ENCODE results near the gene CAPN11.

DNA sequence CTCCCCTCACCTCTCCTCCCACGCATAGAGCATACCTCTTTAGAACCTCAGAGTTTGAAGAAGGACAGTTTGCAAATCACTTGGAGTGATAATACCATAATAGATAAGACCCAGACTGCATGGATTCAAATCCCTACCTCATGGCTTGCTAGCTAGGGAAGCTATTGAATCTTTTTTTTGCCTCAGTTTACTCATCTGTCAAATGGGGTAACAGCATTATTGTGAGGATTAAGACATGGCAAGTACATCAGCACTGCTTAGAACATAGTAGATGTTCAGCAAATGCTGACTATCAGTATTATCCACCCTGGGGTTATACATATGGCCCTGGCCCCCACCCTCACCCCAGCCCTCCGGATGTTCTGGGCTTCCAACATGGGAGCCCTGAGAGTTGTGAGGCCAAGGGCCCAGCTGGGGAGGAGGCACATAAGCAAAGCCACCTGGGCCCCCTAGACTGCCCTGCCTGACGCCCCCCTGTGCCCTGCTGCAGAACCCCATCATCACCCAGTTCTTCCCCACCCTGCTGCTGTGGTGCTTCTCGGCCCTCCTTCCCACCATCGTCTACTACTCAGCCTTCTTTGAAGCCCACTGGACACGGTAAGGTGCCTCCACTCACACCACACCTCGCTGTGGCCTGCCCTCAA lies 9.1 kb upstream of the CAPN11 start:
- TF ChIP-seq ZNF558 (tag by site-specific recombination; IDR thresholded peaks at IDR 0.05) (no peak), ZNF362 (tag by site-specific recombination; IDR thresholded peaks at IDR 0.05) (no peak), ZNF324 (tag by site-specific recombination; IDR thresholded peaks at IDR 0.05) (no peak), BCL6B (tag by site-specific recombination; IDR thresholded peaks at IDR 0.05) (no peak), ZSCAN5A (tag by site-specific recombination; IDR thresholded peaks at IDR 0.05) (no peak), TRIM28 (IDR thresholded peaks at IDR 0.05; ENCODE audit: borderline replicate concordance, low read length) (no peak), ZNF202 (tag by site-specific recombination; IDR thresholded peaks at IDR 0.05; ENCODE audit: borderline replicate concordance) (no peak), ZNF785 (tag by site-specific recombination; IDR thresholded peaks at IDR 0.05) (no peak), TCF7L2 (IDR thresholded peaks at IDR 0.05; ENCODE audit: borderline replicate concordance, low read depth, low read length) (no peak), ZBTB20 (tag by site-specific recombination; IDR thresholded peaks at IDR 0.05) (no peak)
- TF ChIP-seq, protein P1, sequence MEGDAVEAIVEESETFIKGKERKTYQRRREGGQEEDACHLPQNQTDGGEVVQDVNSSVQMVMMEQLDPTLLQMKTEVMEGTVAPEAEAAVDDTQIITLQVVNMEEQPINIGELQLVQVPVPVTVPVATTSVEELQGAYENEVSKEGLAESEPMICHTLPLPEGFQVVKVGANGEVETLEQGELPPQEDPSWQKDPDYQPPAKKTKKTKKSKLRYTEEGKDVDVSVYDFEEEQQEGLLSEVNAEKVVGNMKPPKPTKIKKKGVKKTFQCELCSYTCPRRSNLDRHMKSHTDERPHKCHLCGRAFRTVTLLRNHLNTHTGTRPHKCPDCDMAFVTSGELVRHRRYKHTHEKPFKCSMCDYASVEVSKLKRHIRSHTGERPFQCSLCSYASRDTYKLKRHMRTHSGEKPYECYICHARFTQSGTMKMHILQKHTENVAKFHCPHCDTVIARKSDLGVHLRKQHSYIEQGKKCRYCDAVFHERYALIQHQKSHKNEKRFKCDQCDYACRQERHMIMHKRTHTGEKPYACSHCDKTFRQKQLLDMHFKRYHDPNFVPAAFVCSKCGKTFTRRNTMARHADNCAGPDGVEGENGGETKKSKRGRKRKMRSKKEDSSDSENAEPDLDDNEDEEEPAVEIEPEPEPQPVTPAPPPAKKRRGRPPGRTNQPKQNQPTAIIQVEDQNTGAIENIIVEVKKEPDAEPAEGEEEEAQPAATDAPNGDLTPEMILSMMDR (tag by site-specific recombination; IDR thresholded peaks at IDR 0.05): no peak
- TF ChIP-seq, protein P2, sequence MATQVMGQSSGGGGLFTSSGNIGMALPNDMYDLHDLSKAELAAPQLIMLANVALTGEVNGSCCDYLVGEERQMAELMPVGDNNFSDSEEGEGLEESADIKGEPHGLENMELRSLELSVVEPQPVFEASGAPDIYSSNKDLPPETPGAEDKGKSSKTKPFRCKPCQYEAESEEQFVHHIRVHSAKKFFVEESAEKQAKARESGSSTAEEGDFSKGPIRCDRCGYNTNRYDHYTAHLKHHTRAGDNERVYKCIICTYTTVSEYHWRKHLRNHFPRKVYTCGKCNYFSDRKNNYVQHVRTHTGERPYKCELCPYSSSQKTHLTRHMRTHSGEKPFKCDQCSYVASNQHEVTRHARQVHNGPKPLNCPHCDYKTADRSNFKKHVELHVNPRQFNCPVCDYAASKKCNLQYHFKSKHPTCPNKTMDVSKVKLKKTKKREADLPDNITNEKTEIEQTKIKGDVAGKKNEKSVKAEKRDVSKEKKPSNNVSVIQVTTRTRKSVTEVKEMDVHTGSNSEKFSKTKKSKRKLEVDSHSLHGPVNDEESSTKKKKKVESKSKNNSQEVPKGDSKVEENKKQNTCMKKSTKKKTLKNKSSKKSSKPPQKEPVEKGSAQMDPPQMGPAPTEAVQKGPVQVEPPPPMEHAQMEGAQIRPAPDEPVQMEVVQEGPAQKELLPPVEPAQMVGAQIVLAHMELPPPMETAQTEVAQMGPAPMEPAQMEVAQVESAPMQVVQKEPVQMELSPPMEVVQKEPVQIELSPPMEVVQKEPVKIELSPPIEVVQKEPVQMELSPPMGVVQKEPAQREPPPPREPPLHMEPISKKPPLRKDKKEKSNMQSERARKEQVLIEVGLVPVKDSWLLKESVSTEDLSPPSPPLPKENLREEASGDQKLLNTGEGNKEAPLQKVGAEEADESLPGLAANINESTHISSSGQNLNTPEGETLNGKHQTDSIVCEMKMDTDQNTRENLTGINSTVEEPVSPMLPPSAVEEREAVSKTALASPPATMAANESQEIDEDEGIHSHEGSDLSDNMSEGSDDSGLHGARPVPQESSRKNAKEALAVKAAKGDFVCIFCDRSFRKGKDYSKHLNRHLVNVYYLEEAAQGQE (tag by site-specific recombination; IDR thresholded peaks at IDR 0.05): no peak
- TF ChIP-seq, protein P3, sequence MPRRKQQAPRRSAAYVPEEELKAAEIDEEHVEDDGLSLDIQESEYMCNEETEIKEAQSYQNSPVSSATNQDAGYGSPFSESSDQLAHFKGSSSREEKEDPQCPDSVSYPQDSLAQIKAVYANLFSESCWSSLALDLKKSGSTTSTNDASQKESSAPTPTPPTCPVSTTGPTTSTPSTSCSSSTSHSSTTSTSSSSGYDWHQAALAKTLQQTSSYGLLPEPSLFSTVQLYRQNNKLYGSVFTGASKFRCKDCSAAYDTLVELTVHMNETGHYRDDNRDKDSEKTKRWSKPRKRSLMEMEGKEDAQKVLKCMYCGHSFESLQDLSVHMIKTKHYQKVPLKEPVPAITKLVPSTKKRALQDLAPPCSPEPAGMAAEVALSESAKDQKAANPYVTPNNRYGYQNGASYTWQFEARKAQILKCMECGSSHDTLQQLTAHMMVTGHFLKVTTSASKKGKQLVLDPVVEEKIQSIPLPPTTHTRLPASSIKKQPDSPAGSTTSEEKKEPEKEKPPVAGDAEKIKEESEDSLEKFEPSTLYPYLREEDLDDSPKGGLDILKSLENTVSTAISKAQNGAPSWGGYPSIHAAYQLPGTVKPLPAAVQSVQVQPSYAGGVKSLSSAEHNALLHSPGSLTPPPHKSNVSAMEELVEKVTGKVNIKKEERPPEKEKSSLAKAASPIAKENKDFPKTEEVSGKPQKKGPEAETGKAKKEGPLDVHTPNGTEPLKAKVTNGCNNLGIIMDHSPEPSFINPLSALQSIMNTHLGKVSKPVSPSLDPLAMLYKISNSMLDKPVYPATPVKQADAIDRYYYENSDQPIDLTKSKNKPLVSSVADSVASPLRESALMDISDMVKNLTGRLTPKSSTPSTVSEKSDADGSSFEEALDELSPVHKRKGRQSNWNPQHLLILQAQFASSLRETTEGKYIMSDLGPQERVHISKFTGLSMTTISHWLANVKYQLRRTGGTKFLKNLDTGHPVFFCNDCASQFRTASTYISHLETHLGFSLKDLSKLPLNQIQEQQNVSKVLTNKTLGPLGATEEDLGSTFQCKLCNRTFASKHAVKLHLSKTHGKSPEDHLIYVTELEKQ (tag by site-specific recombination; IDR thresholded peaks at IDR 0.05; ENCODE audit: borderline replicate concordance): no peak
- TF ChIP-seq, protein P4, sequence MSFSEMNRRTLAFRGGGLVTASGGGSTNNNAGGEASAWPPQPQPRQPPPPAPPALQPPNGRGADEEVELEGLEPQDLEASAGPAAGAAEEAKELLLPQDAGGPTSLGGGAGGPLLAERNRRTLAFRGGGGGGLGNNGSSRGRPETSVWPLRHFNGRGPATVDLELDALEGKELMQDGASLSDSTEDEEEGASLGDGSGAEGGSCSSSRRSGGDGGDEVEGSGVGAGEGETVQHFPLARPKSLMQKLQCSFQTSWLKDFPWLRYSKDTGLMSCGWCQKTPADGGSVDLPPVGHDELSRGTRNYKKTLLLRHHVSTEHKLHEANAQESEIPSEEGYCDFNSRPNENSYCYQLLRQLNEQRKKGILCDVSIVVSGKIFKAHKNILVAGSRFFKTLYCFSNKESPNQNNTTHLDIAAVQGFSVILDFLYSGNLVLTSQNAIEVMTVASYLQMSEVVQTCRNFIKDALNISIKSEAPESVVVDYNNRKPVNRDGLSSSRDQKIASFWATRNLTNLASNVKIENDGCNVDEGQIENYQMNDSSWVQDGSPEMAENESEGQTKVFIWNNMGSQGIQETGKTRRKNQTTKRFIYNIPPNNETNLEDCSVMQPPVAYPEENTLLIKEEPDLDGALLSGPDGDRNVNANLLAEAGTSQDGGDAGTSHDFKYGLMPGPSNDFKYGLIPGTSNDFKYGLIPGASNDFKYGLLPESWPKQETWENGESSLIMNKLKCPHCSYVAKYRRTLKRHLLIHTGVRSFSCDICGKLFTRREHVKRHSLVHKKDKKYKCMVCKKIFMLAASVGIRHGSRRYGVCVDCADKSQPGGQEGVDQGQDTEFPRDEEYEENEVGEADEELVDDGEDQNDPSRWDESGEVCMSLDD (tag by site-specific recombination; IDR thresholded peaks at IDR 0.05): no peak

Data from HEK293 (cell line).